Stimulated activated CD4-positive, alpha-beta T cell treated with anti-CD3 and anti-CD28 coated beads, Interleukin-1b, Interleukin-23, amount 100 ng/mL, for 24 hours (primary cell): ENCODE data around the gene LAMB2.

ENCODE experiments used
- DNase-seq, 4 experiments: peaks; one replicate each; pipeline ENCODE4 v3.0.0-alpha.2; 2020; ENCODE audit warnings: low read depth in 4 of 4, low spot score in 1 of 4

The LAMB2 gene

DNA sequence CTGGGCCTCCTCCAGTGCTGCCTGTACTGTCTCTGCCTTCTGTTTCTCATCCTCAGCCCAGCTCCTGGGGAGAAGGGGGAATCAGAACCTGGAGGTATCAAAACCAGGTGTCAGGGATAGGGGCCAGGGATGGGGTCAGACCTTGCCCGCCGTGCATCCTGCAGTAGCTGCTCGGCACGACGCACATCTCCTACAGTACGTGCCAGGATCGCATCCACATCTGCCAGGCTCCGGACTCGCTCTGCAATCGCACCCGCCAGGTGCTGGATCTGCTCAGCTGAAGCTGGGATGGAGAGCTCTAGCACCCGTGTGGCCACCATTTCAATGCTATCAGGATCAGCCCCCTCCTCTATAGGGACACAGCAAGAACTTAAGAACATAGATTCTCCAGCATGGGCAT lies 10.8 kb downstream of the LAMB2 start:
- no peak for DNase-seq

DNA sequence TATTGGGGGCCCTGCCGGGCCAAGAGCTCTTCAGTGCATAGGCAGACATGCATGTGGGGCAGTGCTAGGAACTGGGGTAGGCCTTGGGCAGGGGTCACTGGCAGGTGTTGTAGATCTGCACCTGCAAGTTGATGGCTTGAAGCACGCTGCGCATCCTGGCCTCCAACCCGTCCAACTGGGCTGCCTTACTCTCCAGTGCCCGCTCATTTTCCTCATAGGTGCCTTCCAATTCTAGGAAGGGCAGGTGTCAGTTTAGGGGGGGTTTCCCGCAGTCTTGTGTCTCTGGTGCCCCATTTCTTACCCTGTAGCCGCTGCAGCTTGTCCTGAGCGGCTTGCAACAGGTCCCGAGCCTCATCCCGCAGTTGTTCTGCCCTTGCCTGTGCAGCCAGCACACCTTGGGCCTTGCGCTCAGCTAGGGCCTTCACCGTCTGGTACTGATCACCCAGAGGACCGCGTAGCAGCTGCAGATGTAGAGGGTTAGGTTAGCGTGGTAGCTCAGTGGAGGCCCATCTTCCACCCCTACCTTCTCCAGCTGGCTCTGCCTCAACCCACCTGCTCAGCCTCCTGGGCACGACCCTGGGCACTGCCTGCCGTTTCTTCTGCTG lies 11.6 kb downstream of the LAMB2 start:
- DNase-seq: no peak

- DNase-seq: peak; percentile 79 to 92 (median 88)
Observed at GRCh38 chr3:49120438-49121131, 12.3 kb downstream of the LAMB2 start, which contains the start of gene USP19. TSS of gene USP19 (minus strand) at chr3:49120823. CDS start at chr3:49119145, 1,678 bp downstream.

DNA sequence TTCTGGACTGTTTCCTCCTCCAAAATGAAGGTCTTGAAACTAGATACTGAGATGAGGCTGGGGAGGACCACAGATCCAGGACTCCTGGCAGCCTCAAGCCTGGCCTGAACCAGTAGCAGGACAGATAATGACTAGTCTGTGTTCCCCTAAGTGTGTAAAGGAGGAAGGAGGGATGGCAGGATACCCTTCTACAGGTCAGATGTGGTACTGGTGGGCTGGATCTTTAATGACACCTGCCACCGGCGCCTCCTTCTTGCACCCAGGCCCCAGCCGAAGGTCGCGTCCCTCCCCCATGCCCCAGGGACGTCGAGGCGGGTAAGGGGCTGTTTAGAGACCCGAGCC lies 12.8 kb downstream of the LAMB2 start:
- no peak for DNase-seq

DNA sequence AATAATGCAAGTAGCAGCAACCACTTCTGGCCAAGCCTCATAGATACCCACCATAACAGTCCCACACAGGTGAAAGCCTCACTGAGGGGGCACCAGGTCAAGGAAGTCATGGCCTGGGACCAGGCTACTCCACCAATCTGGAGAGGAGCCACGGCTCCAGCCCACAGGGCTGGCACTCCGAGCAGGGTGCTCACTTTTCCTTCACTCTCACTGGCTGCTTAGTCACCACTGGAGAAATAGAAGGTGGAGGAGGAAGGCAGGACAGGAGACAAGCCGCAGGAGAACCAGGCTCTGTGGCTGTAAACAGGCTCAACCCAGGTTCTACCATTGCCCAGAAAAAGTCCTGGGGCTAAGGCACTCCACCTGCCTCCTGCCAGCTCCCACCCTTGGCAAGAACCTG lies 13.4 kb downstream of the LAMB2 start:
- no peak for DNase-seq

DNA sequence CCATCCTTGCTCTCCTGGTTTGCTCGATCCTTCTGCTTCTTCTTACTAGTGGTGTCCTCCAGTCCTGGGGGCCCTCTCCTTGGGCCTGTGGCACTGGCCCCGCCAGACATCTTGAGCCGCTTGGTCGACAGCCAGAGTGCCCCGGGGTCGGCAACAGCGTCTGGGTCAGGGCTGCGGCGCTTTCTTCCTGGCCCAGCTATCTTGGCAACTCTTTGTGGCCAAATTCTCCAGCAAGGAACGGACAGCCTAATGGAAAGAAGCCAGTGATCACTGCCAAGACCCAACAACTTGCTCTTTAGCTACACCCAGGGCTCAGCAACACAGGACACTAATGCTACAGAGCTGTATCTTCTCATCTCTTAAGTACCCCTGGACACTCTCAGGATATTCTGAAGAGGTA lies 13.8 kb downstream of the LAMB2 start:
- no peak for DNase-seq

DNA sequence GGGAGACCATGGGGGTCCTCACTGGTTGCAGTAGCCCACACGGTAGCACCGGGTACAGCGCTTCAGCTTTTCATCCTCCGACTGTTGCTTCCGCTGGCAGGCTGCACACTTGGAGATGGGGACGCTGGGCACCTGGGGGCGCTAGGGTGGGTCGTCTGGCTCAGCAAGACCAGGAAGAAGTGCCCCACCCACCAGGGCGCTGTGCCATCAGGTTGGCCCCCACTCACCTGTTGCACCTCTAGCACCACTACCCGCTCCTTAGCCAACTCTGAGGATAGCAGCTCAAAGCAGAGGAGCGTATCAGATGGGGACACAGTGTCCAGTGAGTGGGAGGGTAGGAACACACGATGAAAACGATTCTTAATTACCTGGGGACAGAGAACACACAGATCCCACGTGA lies 20.6 kb downstream of the LAMB2 start:
- DNase-seq: no peak

DNA sequence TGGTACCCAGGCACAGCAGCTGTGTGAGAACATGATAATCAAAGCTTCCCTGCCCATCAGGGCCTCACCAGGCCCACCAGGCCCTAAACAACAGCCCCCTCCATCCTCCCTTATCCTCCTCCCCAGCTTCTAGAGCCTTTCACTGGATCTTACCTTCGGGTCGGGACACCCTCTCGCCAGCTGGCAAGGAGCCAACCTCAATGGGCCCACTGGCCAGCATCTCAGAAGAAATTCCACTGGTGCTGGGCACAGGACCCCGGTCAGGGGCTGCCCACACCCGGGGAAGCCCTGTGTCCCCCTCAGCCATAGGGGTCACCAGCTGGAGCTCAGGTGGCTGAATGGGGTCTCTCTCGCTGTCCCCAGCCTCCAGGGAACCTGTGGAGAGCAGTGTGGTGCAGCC lies 21.5 kb downstream of the LAMB2 start:
- no peak for DNase-seq

GRCh38 chr3:49110780-49111179 lies 22.1 kb downstream of the LAMB2 start:
- DNase-seq: no peak

- DNase-seq: no peak
Observed at GRCh38 chr3:49108346-49108745, 24.5 kb downstream of the LAMB2 start.

DNA sequence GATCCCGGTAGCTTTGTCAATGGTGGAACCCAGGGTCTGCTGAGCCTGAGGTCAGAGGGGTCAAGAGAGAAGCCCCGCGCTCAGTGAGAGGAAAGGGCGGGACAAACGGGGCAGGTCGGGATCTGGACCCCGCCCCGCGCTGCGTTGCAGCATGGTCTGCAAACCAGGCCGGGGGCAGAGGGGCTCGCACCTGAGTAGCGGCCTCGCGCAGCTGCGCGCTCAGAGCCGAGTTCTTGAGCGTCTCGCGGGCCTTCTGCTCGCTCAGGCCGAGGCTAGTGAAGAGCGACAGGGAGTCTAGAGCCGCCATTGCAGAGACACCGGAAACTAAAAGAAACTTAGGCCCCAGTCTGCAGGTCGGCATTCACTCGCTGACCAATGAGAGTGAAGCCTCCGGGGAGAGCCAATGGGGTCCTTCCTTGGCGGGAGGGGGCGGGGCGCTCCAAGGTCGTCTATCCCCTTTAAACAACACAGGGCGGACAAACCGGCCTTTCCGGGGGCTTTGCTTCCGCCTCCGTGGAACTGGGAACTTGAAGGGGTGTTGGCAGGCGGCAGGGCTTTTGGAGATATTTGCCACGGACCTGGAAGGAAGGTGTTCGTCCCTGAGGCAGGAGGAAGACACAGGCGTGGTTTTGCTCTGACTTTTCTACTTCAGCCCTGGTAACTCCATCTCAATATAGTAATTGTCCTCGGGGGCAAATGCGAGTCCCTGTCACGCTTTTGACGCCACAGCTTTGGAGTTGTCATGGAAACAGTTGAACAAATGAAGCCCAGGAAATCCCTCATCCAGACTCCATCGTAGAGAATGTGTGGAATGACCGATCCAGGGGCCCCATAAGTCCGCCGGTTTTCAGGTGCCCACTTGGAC lies 28.2 kb downstream of the LAMB2 start, which contains the start of gene QARS1:
Gene QARS1 (minus strand): TSS at position 331 of the 865 bp plus-strand sequence. CDS start 24 bp downstream, at position 307.
- peak; percentile 67 to 88 (median 80) for DNase-seq

- no peak for DNase-seq
Observed at GRCh38 chr3:49104052-49104426, 28.8 kb downstream of the LAMB2 start.

DNA sequence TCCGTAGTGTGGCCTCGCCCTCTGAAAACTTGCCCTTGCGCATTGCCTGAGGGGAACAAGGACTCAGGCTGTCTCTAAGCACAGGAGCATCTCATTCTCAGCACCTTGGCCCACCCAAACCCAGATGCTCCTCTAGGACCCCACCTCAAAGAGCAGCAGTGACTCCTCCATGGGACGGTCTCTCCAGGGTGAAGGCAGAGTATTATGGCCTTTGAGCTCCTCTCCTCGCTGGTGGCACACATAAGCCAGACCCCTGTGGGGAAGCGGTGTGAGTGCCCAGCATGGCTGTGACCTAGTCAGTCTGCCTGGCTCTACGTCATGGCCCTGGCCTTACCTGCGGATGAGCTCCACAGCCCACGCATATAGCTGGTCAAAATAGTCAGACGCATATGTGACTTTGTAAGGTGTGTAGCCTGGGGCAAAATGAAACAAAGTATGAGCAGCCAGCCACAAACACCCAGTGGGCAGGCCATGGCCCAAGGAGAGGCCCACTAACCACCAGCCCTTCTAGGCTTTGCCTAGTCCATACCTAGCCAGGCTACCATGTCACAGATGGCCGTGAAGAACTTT lies 32.7 kb downstream of the LAMB2 start:
- DNase-seq: no peak

DNA sequence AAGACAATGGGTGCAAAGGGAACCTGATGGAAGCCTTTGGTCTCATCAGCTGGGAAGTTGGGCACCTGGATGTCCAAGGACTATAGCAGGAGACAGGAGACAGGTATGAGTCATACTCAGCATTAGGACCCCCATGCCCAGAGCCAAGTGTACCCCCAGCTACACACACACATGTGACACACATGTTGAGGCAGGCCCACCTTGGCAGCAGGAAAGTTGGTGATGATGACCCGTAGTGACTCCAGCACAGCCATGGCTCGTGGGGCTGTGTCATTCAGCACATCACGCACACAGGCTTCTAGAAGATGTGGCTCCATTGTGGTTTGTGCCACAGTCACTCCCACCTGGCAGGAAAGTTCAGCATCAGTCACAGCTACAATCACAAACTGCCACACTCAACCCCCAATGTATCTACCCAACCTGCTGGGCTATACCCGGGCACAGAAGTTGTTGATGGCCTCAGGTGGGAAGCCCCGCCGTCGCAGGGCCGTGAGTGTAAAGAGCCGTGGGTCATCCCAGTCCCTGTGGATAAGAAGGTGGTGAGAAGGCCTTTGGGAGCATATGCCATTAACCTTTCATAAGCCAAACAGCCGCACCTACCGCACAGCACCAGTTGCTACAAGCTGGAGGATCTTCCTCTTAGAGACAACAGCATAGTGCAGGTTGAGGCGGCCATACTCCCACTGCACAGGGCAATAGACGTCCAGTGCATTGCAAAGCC lies 33.8 kb downstream of the LAMB2 start:
- no peak for DNase-seq

DNA sequence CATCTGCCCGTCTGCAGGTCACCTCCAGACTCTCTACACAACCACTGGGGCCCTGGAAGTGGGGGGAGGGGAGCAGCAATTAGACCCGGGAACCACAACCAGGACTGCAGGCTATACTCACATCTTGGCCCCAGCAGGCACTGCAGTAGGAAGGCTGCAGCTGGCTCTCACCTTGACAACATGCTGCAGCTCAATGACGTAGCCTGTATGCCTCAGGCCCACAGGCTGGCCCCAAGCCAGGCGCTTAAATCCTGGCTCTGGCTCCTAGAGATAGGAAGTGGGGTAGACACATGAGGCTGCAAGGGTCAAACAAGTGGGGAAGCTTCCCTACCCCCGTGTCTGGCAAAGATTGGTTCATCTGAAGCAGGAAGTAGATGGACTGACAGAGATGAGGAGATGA lies 34.4 kb downstream of the LAMB2 start:
- no peak for DNase-seq

DNA sequence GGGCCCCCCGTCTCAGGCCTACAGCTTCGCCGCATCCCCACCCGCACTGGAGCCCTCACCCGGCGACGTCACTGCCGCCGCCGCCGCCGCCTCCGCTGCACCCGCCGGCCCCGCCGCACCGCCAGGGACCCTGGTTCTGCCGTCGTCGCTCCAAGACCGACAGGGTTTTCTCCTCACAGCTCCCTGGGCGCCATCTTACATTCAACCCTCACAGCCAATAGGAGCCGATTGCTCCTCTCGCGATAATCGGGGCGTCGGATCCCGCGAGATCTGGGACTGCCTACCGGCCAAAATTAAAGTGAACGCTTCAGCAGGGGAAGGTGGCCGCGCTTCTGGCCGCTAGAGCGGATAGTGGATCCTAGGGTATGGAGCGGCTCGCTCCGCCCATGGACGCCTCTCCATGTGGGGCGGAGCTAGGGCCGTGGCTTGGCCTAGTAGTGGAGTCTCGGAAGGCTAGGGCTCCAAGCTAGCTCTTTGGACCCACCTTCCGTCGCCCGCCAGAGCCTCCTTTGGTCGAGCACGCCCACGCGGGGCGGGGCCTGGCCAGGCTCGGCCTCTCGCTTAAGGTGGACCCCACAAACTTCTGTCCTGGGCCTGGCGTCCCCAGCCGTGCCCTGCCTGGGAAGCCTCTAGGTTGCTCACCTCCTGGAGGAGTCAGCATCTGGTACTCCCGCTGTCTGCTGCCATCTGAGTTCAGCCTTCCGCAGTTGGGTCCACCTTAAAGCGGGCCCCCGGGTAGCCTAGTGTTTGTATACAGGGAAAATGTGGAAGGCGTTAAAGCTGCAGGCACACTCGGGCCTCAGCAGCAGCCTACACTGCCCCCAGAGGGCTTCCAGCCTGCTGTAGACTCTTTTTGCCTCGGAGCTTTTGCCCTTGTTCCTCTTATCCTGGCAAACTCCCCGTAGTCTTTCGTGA lies 38.7 kb downstream of the LAMB2 start, which contains the start of gene QRICH1:
Gene QRICH1 (minus strand): TSS at position 219 of the 915 bp plus-strand sequence. CDS start 17,054 bp downstream, outside the sequence.
- DNase-seq: peak; percentile 84 to 94 (median 92)

DNA sequence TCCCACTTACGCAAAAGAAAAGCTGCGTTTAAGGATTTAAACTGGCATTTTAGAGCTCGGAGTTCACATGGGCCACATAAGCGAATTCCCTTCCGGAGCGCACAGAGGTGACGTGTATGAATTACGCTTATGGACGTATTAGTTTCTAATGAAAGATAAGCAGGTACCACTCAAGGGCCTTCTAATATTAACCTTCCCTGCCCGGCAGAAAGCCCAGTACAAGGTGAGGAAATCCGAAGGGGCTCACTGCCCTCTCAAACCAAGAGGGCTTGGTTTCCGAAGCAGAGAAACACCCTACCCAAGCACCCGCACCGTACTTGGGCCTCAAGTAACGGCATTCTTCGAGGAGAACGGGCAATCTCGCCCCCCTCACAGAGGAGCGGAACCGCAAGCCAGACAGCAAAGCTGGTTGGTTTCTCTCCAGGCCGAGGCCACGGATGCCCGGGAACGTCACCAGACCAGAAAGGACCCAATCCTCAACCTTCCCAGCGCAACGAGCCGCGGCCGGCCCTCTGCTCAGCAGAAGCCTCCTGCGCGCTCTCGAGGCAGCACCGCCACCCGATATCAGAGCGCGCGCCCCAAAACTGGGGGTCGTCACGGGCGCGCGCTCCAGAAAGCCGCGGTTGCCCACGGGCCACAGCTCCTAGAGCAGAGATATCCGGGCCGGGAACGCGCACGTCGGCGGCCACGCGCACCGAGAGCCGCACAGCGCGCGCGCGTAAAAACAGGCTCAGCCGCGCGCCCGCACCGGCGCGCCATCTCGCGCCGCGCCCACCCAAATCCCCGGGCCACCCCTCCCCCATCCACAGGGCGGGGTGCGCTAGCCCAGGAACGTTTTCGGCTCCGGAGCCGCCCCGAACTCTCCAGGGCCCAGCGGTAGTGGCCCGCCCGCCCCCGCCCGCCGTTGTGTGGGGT lies 39.7 kb downstream of the LAMB2 start:
- DNase-seq: peak; percentile 64 to 72 (median 68)

GRCh38 chr3:49081429-49081828 lies 51.4 kb downstream of the LAMB2 start:
- DNase-seq: no peak

- no peak for DNase-seq
Observed at GRCh38 chr3:49079270-49079669, 53.6 kb downstream of the LAMB2 start.
